Measurements from ENCODE around the gene ZNF487.
"Not testable (repeated sequence)": the region's sequence is repeated elsewhere in the genome, so short reads cannot be mapped to it uniquely, and the experiment has no call there.

ZNF487 gene

DNA sequence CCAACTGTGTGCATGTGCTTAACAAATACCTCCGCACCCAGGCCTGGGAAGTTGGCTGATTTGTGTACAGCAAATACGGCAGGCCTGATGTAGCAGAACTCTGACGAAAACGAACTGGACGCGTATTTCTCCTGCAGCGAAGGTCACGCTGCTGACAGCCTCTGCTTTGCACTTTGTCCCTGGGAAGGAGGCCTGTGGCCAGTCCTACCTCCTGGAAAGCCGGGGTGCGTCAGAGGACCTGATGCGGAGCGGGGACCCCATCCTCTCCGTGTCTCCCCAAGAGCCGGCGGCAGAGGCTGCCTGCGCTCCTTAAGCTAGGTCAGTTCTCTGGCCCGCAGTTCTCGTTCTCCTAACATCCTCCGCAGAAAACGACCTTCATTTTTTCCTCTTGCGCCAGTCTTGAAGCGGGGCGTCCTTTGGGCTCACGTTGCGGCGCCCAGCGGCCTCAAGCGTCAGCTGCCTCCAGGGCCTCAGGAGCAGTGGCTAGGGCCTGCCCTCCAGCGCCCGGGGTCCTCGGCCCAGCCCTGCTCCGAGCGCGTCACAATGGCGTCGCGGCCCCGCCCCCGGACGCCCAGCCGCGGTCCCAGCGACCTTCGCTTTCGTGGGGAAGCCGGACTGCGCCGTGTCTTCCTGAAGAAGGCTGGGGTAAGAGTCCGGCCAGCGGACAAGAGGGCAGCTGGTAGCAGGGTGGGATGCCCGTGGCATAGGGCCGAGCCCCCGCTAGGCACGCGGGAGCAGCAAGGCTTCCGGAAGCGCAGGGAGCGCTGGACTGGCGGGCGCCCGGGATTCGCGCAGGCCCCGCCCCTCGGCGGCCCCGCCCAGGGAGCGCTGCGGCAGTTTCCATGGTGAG lies at the start of gene ZNF487:
Gene ZNF487 (plus strand): TSS at position 821 of the 850 bp plus-strand sequence. CDS start 38,703 bp downstream, outside the sequence.
- DNase-seq = peak; percentile 87

- no peak for DNase-seq
These were observed 49.3 kb upstream of the ZNF487 start for GRCh38 chr10:43387678-43388032.

- DNase-seq = no peak
These were observed 47.0 kb upstream of the ZNF487 start for GRCh38 chr10:43389867-43390266.

DNA sequence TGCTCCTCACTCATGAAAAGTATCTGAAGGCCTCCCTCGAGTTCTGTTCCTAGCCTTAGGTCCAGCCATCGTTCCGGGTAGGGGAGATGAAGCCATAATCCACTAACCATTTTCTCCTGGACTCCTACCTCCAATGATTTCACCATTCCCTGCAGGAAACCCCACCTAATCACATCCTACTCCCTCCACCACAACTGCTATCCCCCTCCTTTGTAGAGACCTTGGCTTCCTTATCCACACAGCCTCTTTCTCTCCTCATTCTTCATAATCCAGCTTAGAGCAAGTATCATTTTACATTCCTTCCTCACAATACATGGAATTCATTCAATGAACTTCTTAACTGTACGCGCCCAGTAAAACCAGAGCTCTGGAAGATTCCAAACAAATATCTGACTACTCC lies 46.6 kb upstream of the ZNF487 start:
- DNase-seq = no peak

DNA sequence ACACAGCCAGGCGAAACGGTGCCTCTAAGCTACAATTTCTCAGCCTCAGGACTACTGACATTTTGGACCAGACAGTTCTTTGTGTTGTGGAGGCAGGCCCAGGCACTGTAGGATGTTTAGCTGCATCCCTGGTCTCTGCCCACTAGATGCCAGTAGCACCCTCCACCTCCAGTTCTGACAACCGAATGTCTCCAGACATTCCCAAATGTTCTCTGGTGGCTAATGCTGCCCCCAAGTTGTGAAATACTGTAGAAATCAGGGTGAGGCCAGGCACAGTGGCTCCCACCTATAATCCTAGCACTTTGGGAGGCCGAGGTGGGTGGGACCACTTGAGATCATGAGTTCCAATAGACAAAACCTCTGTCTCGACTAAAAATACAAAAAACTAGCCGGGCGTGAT lies 46.2 kb upstream of the ZNF487 start:
- no peak for DNase-seq

GRCh38 chr10:43391496-43391895 lies 45.4 kb upstream of the ZNF487 start:
- no peak for DNase-seq

DNA sequence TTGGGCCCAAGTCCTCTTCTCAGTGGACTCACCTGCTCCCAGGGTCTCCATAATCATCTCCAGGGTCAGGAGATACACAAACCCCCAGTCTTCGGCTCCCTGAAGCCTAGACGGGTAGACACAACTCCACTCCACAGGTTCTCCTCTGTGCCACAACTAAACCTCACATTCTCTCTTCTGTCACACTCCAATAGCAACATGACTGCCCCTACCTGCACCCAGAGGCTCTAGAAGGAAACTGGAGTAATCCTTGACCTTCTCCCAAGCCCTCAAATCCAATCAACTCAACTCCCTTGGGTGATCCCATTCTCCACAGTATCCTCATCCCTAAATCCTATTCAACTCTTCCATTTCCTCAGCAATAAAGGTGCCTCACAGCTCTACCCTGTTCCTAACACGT lies 44.2 kb upstream of the ZNF487 start:
- DNase-seq = no peak

DNA sequence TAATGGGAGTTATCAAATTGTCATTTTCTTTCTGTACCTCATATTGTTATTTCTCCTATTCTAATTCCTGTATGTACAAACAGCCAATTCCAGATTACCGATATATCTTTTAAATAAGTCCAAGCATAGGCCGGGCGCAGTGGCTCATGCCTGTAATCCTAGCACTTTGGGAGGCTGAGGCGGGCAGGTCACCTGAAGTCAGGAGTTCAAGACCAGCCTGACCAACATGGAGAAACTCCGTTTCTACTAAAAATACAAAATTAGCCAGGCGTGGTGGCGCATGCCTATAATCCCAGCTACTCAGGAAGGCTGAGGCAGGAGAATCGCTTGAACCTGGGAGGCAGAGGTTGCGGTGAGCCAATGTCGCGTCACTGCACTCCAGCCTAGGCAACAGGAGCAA lies 43.7 kb upstream of the ZNF487 start:
- not testable (repeated sequence) for DNase-seq

GRCh38 chr10:43393606-43394360 lies 43.1 kb upstream of the ZNF487 start:
- DNase-seq = no peak

DNA sequence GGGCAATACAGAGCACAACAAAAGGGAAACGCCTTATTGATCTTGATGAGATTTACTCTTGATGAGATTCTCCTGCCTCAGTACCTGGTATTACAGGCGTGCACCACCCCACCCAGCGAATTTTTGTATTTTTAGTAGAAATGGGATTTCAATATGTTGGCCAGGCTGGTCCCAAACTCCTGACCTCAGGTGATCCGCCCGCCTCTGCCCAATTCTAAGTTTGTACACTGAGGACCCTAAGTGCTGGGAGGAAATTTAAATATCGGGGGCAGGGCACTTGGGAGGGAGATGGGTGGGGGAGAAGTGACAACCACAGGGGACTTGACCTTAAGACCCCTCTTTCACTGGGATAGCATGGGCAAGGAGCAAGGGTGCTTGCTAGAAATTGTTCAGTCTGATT lies 42.0 kb upstream of the ZNF487 start:
- no peak for DNase-seq

GRCh38 chr10:43395571-43396060 lies 41.3 kb upstream of the ZNF487 start:
- peak; percentile 36 for DNase-seq

DNA sequence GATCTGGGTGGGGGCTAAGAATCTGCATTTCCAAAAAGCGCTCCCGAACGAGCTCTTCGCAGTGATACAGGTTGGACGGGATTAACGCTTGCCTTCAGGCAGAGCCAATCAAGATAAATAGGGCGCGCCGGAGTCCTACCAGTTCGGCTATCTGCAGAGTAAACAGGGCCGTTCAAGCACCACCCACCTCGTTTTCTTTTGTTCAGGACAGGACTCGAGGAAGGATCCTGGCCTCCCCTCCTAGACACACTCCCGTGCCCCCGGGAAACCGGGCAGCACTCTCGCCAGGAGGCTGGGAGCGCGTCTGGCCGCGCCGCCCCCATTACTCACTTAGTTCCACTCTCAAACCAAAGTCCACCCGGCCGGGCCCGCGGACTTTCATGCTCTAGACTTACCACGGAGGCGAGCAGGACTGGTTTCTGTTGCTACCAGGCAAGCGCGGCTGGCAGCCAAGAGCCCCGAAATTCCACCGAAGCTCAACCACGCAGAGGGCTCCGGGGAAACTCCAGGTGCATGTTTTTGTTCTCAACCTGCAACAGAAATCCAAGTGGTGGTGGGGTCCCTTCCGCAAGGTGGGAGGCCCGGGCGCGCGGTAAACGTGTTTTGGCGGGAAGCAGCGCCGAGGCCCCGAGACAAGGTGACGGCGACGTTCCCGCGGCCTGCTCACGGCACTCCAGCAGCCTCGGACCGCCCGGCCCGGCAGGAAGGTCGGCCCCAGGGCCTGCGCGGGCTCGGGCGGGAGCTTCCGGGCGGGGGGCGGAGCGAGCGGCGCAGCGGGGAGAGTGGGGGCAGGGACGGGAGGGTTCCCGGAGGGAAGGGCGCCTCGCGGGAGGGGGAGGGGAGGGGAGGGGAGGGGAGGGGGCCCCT lies 40.6 kb upstream of the ZNF487 start:
- DNase-seq = peak; percentile 83

- DNase-seq = peak; percentile 89
These were observed 39.8 kb upstream of the ZNF487 start for GRCh38 chr10:43396928-43397624.

- no peak for DNase-seq
These were observed 38.0 kb upstream of the ZNF487 start for GRCh38 chr10:43398939-43399319.

DNA sequence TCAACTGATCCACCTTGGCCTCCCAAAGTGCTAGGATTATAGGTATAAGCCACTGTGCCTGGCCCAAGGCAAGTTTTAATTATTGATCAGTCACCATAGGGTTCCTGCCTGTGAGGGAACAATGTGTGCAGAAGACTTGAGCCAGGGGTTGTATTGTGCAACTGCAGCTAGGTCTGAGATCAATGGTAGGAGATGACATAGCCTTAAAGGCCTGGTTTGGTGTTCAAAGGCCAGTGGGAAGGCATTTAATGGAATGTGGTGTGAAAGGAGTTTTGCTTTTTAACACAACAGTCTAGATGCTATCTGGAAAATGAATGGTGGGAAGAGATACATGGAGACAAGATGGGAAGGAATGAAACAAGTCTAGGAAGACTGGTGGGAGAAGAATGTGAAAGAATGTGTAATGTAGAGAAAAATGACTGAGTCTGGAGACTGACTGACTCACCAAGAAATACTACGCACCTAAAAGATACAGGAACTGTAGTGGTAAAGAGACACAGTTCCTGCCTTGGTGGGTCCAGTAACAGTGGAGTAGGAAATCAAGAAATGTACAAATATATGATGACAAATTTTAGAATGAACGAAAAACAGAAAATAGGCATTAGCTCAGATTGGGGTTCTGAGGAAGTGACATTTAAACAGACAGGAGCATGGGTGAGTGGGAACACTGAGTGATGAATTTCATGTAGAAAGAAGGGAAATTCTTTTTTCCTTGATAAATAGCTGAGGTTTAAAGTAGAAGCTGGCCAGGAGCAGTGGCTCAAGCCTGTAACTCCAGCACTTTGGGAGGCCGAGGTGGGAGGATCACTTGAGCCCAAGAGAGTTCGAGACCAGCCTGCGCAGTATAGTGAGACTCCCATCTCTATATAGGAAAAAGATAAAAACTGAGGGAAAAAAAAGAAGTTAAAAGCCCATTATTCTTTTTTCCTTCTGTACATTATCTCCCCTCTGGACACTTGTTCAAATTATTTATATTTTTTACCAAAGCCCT lies 37.3 kb upstream of the ZNF487 start:
- peak; percentile 14 for DNase-seq

DNA sequence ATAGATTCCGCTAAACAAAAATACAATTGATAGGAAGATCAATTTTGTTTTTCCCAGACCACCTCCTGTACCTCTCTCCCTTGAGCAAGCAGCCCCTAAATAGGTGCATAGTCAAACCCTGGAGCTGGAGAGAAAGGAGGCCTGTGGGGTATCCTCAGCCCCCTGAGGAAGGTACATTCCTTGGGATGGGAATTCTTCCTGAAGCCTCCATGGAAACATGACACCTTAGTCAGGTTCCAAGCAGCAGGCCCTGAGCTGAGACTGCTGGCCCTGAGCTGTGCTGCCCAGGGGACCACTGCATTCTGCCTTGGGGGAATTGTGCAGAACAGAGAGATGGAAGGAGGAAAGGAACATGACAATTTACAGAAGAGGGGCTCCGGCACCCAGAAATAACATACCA lies 35.3 kb upstream of the ZNF487 start:
- no peak for DNase-seq

DNA sequence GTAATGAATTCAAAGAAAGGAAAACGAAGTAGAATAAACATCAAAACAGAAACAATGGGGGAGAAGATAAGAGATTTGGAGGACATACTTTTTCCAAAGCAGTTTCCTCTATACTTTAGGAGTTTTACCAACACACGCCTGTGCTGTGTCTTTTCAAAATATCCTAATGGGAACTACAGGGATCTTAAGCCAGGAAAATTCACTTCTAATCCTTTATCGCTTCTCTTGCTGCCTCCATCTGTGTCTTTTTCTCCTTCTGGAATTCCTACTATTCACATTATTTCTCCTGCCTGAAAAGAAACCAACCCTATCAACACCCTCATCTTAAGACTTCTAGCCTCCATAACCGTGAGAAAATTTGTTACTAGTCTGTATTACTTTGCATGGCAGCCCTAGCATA lies 34.7 kb upstream of the ZNF487 start:
- DNase-seq = no peak

GRCh38 chr10:43402880-43403452 lies 33.9 kb upstream of the ZNF487 start:
- no peak for DNase-seq

DNA sequence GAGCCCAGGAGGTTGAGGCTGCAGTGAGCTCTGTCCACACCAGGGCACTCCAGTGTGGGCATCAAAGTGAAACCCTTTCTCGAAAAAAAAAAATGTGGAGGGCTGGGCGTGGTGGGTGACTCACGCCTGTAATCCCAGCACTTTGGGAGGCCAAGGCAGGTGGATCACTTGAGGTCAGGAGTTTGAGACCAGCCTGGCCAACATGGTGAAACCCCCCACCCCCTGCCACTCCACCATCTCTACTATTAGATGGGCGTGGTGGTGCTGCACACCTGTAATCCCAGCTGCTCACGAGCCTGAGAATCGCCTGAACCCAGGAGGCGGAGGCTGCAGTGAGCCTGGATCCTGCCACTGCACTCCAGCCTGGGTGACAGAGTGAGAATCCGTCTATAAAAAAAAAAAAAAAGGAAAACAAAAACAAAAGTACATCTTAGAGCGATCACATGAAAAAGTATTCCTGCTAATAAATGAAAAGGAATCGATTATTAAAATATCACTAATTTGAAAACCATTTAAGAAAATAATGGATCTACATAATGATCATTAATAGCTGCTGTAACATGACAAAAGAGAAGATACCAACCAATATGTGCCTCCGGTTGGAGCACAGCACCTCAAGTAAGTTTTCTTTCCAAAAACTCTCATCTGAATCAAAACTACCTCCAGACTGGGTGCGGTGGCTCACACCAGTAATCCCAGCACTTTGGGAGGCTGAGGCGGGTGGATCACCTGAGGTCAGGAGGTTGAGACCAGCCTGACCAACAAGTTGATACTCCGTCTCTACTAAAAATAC lies 32.8 kb upstream of the ZNF487 start:
- DNase-seq = no peak

DNA sequence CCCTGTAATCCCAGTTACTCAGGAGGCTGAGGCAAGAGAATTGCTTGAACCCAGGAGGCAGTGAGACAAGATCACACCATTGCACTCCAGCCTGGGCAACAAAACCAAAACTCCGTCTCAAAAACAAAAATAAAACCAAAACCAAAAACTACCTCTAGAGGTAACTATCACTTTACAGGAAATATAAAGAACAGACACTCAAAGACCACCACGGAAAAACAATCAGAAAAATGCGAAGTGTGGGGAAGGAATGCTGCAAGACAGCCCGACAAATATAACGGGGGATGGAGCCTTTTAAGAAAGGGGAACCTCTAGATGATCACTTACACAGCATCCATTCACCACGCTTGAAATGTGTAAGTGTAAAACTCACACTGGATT lies 32.2 kb upstream of the ZNF487 start:
- DNase-seq = no peak

All from stimulated activated CD4-positive, alpha-beta T cell treated with anti-CD3 and anti-CD28 coated beads, Interleukin-1b, Interleukin-23, amount 100 ng/mL, for 48 hours (primary cell).